WERI-Rb-1 (cell line): ENCODE data around the gene CD93.

Experiments used
- DNase-seq: peaks from one replicate; pipeline ENCODE4 v3.0.0-alpha.2; 2020
- H3K27ac ChIP-seq: fragments of 250-450 bp; sonication (Bioruptor Pico); 2 replicates; pipeline ENCODE4 v1.5.1; 2020; ENCODE audit warnings: mild to moderate bottlenecking, moderate library complexity
- H3K27me3 ChIP-seq: fragments of 250-450 bp; sonication (Bioruptor Pico); 2 replicates; pipeline ENCODE4 v1.5.1; 2021; ENCODE audit warnings: mild to moderate bottlenecking, low read depth, moderate library complexity; ENCODE audit not compliant: insufficient read depth, severe bottlenecking
- H3K36me3 ChIP-seq: fragments of 250-450 bp; sonication (Bioruptor Pico); 2 replicates; pipeline ENCODE4 v1.5.1; 2020; ENCODE audit warnings: mild to moderate bottlenecking, moderate library complexity
- H3K4me3 ChIP-seq: 2 replicates; pipeline ENCODE4 v1.5.1; 2011; ENCODE audit warnings: low read depth, mild to moderate bottlenecking, control low read depth, low read length
- H3K9me3 ChIP-seq: fragments of 250-450 bp; sonication (Bioruptor Pico); 2 replicates; pipeline ENCODE4 v1.5.1; 2021; ENCODE audit warnings: mild to moderate bottlenecking, moderate library complexity; ENCODE audit not compliant: severe bottlenecking
- TF ChIP-seq, protein P1 (sequence below): IDR thresholded peaks from 2 replicates; pipeline ENCODE4 v1.5.1; 2011; ENCODE audit warnings: low read depth, mild to moderate bottlenecking, control low read depth, inconsistent platforms, low read length

Gene CD93

DNA sequence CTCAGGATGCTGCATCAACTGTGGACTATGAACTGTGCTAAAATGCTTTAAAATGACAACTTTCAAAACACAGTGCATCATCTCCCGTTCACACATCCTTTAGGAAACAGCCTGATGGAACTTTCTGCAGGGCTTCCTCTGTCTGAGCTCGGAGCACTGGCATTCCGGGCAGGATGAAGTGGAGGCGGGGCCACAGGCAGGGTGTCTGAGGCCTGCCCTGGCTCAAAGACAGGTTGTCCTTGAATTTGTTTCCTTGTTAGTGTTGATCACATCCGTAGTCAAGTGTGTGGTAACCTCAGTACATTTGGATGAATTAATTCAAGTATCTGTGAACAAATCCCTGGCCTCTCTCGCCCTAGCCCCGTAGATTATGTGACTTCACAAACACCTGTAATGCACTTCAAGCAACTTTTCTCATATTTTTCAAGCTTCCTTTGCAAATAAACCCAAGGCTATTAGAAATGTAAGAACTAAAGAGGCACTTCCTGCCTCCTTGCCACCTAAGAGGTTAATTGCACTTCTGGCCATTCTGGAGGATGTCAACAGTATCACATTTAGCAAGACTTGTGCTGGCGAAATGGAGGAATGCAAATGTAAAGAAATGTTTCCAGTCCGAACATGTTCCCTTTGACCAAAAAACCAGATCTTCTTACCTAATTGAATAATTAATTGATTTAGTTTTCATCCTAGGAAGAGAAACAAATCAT, 3.1 kb downstream of the CD93 start:
- Histone ChIP-seq H3K36me3 (no peaks in the 10 kb centered on the region), H3K4me3 (no peak overlapping the region), H3K9me3 (no peaks in the 10 kb centered on the region), H3K27ac (no peak overlapping the region), H3K27me3 (no peaks in the 10 kb centered on the region)
- DNase-seq = no peak
- TF ChIP-seq, protein P1, sequence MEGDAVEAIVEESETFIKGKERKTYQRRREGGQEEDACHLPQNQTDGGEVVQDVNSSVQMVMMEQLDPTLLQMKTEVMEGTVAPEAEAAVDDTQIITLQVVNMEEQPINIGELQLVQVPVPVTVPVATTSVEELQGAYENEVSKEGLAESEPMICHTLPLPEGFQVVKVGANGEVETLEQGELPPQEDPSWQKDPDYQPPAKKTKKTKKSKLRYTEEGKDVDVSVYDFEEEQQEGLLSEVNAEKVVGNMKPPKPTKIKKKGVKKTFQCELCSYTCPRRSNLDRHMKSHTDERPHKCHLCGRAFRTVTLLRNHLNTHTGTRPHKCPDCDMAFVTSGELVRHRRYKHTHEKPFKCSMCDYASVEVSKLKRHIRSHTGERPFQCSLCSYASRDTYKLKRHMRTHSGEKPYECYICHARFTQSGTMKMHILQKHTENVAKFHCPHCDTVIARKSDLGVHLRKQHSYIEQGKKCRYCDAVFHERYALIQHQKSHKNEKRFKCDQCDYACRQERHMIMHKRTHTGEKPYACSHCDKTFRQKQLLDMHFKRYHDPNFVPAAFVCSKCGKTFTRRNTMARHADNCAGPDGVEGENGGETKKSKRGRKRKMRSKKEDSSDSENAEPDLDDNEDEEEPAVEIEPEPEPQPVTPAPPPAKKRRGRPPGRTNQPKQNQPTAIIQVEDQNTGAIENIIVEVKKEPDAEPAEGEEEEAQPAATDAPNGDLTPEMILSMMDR = no peak

DNA sequence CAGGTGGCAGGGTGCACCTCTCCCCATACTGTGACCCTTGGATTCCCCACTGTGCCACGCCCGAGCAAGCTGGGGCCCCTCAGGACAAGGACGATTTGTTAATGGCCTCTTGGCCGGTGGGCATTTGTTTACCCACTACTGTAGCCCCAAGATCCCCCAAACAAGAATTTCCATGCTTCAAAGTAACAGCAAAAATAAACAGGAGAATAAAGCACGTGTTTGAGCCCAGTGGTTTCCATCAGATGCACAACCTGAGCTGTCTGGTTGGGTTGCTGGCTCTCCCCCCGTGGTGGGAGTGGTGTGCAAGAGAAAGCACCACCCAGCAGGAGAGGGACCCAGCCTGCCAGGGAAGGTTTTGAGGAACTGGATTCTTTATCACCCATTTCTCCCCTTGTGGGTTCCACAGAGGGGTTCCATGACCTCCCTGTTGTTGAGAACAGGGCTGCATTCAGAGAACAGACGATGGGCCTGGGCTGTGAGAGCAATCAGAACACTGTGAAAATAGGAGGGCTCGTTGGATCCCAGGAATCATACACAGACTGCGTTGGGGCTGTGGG, 4.8 kb downstream of the CD93 start:
- no peak overlapping the region for H3K27ac ChIP-seq
- no peak for DNase-seq
- no peak overlapping the region for H3K4me3 ChIP-seq
- TF ChIP-seq, protein P1 = no peak
- H3K27me3 ChIP-seq = no peaks in the 10 kb centered on the region
- no peaks in the 10 kb centered on the region for H3K36me3 ChIP-seq
- no peaks in the 10 kb centered on the region for H3K9me3 ChIP-seq

DNA sequence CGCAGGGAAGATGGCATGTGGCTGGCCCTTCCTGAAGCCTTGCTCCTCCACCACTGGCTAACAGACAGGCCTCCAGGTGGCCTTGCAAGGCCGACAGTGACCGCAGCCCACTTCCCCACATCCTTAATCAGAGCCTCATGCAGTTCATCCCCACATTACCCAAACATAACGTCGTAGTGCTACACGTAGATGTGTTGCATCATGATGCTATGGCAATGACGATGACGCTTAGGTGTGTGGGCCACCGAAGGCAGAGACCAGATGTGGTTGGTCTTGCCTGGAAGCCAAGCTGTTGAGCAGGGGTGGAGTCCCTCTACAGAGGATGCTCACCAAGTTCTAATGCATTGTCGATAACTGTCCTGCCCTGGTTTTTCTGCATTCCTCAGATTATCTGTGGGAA, 5.6 kb downstream of the CD93 start:
- TF ChIP-seq, protein P1 = no peak
- Histone ChIP-seq H3K27ac (no peak overlapping the region), H3K27me3 (no peaks in the 10 kb centered on the region), H3K4me3 (no peak overlapping the region), H3K9me3 (no peaks in the 10 kb centered on the region), H3K36me3 (no peaks in the 10 kb centered on the region)
- DNase-seq = no peak

DNA sequence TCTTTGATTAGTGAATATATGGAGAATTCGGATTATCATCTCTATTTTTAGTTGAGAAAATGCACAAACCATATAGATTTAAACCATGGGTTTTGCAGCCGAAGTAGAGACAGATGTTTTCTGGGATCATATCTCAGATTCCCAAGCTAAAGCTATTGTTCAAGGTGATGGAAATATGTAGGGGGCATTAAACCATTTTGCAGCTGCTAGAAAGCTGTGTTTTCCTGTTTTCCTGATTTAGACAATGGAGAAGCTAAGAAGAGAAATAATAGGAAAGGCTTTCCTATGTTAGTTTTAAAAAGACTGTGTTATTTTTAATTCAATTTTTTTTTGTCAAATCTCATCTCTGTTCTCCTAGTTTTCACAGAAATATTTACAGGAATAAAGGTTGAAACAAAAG, 6.2 kb downstream of the CD93 start:
- Histone ChIP-seq H3K9me3 (no peaks in the 10 kb centered on the region), H3K27me3 (no peaks in the 10 kb centered on the region), H3K36me3 (no peaks in the 10 kb centered on the region), H3K4me3 (no peak overlapping the region), H3K27ac (no peak overlapping the region)
- no peak for DNase-seq
- TF ChIP-seq, protein P1 = no peak

DNA sequence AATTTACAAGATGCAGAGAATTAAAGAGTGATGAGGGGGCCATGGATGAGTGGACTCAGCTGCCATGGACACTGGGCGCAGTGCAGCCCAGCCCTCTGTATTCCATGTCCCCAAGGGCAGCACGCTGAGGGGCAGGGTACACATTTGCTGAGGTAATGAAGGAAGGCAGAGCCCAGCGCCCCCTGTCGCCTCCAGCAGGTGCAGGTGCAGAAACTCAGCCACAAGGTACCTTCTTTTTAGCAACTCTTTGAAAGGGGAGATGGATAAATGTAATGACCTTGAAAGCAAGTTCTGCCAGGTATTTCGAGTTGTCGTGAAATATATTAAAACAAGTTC, 7.1 kb downstream of the CD93 start:
- Histone ChIP-seq H3K4me3 (no peak overlapping the region), H3K9me3 (no peaks in the 10 kb centered on the region), H3K27me3 (no peaks in the 10 kb centered on the region), H3K36me3 (no peaks in the 10 kb centered on the region), H3K27ac (no peak overlapping the region; the same call in 1 of the 2 replicates)
- TF ChIP-seq, protein P1 = peak; percentile 74
- peak; percentile 73 for DNase-seq
